Measurements from ENCODE around the gene CWC22.

DNA sequence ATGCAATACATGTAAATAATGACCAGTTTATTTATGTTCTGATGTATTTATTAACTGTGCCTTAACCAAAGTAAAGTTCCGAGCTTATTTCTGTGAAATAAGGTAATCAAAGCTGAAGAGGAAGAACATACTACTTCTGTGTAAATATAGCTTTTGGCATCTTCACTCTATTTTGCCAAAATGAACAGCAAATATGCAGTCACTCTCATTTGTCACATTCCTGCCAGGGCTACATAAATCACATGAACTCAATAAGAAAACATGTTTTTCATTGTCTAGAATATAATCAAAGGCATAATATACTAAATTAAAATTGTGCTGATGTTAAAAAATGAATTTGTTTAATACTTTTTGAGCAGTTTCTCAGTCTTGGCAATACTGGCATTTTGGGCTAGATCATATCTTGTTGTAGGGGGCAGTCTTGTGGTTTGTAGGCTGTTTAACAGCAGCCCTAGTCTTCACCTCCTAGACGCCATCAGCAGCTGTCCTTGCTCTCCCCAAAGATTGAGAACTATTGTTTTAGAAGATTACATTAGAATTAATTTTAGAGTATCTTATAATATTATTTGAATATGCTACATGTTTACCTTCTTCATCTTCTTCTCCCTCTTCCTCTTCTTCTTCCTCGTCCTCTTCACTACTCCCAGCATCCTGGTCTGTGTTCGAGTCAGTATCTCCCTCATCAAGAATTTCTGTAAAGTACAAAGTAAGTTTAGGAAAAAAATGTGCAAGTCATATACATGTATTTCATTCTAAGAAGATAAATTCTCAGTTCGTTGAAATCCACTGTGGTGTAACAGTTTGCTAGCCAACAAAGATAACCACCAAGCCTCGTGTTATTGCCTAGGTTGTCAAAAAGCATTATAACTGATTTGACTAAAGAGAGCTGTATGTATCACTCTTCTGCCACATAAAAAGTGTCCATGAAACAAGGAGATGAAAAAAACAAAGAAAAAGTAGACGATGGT, 41.5 kb downstream of the CWC22 start:
- TF ChIP-seq BHLHE40 (IDR thresholded peaks at IDR 0.05; ENCODE audit: borderline replicate concordance) (no peak), SUZ12 (IDR thresholded peaks at IDR 0.05) (no peak), ZNF384 (IDR thresholded peaks at IDR 0.05) (no peak)

All from HEK293T (cell line).